T-helper 1 cell (primary cell): ENCODE measurements around the gene MGRN1.

Source experiments
- DNase-seq, 5 donors: peaks; one replicate each; pipeline ENCODE4 v3.0.0-alpha.2; 2012 to 2020
- total RNA-seq, 4 donors: gene quantifications; one replicate each; lab custom pipeline; 2026; lab: John Stamatoyannopoulos, UW

MGRN1 gene
- total RNA-seq, result 39.9 to 48.7 (median 46.3) reads per million in 4 donors

GRCh38 chr16:4624015-4624826 lies at the start of gene MGRN1:
Gene MGRN1 (plus strand): TSS chr16:4624826. CDS start chr16:4624961, 135 bp downstream.
- DNase-seq, result peak; percentile 81 to 97 (median 88)

- DNase-seq, result no peak
Measured at GRCh38 chr16:4574919-4575705, 49.5 kb upstream of the MGRN1 start.

DNA sequence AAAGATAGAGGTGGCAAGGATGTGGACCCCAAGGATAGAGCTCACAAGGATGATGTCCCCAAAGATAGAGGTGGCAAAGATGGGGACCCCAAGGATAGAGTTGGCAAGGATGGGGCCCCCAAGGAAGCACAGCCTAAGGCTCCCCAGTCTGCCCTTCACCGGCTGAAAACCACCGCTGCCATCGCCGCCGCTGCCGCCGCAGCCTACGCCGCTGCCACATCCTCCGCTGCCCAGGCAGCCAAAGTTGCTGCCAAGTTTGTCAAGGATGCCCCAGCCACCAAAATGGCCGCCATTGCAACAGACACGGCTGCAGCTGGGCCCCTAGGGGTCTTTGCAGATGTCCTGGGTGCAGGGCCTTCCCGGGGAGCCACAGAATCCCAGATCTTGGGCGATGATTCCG lies 48.6 kb upstream of the MGRN1 start:
- no peak for DNase-seq

GRCh38 chr16:4578961-4579530 lies 45.6 kb upstream of the MGRN1 start:
- DNase-seq, result no peak

DNA sequence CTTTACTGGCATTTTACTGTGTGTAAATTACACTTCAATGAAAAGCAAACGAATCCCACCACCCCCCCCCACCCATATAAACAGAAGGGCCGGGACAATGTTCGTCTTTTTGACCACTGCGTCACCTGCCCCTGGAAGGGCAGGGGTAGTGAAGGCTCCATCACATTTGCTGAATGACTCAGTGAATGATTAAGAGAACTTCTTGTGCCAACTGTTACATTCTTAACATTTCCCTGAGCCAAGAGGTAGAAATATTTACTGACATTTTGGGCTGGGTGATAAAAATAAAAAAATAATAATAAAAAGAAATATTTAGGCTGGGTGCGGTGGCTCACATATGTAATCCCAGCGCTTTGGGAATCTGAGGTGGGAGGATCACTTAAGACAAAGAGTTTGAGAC lies 44.4 kb upstream of the MGRN1 start:
- no peak for DNase-seq

- DNase-seq, result no peak
Measured at GRCh38 chr16:4583906-4584305, 40.7 kb upstream of the MGRN1 start.

- DNase-seq, result no peak
Measured at GRCh38 chr16:4586291-4586690, 38.3 kb upstream of the MGRN1 start.

DNA sequence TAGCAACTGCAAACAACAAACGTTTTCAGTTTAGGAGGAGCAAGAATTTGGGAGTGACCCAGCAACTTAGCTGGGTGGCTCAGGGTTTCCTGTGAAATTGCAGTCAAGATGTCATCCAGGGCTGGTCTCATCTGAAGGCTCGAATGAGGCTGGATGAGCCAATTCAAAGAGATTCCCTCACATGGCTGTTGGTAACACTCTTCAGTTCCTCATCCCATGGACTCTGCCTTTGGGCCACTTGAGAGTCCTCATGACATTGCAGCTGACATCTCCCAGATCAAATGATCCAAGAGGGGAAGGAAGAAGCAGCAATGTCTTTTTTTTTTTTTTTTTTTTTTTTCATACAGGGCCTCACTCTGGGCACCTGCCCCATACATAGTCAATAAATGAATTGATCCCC lies 36.2 kb upstream of the MGRN1 start:
- no peak for DNase-seq

- no peak for DNase-seq
Measured at GRCh38 chr16:4588961-4589360, 35.7 kb upstream of the MGRN1 start.

GRCh38 chr16:4591191-4591590 lies 33.4 kb upstream of the MGRN1 start:
- DNase-seq, result no peak

DNA sequence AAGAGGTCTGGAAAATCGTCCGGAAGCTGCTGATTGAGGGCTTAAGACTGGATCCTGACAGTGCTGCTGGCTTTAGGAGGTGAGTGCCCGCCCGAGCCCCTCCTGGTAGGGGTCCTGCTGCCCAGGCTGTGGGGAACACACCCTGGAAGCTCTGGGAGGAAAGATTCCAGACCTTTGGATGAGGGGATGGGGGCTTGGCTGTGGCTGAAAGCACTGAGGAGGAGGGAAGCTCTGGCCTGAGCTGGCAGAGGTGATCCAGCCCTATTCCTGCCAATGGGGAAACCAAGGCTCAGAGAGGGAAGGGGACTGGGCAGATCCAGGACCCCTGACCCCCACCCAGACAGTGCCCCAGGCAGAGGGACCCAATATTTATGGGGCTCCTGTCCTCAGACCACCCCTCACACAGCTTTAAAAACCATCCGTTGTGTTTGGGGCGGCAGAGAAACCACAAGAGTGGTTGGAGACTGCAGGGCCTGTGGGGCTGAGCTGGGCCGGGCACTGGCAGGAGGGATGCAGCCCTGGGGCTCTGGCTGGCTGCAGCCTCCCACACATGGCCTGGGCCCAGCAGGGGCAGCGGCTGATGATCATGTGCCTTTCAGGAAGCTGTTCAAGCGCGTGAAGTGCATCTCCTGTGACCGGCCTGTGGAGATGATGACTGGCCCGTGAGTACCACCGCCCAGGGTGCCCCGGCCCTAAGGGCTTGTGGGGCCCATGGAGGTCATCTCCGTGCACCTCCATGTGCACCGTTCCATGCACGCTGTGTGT lies 32.7 kb upstream of the MGRN1 start:
- no peak for DNase-seq

DNA sequence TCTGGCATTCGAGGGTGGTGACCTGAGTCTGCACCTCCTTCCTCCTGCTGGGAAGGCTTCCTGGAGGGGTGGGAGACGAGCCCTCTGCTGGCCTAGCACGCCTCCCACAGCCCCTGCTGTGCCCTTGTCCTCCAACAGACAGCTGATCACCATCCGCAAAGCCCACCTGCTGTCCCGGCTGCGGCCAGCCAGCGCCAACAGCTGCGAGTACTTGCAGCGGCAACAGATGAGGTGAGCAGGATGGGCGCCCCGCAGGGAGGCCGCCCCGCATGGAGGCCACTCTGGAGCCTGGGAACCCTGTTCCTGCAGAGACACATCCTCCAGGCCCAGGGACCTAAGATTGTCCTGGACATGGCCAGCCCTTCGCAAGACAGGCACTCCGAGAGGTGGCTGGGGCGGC lies 31.5 kb upstream of the MGRN1 start:
- DNase-seq, result no peak

- no peak for DNase-seq
Measured at GRCh38 chr16:4594433-4595410, 29.9 kb upstream of the MGRN1 start.

- no peak for DNase-seq
Measured at GRCh38 chr16:4597174-4597573, 27.5 kb upstream of the MGRN1 start.

DNA sequence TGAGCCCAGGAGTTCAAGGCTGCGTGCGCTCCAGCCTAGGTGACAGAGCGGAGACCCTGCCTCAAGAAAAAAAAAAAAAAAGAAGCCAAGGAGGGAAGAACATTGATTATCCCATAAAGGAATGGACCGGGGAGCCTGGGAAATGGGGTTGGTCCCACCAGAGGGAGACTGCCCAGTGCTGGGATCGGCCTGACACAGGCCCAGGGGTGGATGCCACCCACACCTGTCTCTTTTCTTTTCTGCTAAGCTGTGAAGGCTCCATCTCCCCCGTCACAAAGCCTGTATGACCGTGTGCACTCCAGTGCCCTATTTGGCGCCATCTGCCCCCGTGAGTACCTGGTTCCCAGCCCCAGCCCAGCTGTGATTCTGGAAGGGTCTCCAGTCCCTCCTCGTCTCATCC lies 25.6 kb upstream of the MGRN1 start:
- DNase-seq, result no peak

- DNase-seq, result no peak
Measured at GRCh38 chr16:4599545-4599944, 25.1 kb upstream of the MGRN1 start.

DNA sequence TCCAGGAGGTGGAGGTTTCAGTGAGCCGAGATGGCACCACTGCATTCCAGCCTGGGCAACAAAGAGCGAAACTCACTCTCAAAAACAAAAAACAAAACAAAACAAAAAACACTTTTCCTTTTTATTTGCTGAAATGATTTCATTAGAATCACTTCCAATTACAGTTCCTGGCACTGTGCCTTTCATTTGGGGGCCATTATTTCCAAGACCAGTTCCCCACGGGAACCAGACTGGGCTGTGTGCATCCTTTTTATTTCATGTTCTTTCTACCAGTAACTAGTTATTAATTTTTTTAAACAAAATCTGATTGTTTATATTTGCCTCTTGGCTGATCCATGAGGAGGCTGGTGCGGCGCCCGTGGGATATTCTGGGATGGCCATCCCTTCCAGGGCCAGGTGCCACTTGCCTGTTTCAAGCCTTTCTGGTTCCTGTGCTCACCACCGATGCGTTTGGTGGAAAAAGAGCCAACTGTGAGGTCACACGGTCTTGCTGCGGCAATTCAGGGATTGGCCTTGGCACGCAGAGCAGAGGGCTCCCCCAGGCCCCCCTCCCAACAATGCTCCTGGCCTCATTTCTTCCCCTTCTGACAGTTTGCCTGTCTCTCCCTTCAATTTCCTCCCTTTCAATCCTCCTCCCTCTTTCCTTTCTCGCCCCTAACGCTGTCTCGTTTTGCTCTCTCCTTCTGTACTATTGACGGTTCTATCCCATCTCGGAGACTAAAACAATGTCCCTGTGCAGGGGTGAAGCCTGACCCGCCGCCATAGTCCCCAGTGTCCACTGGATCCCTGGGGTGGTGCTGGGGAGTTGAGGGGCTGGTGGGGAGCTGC lies 23.4 kb upstream of the MGRN1 start:
- DNase-seq, result no peak

- no peak for DNase-seq
Measured at GRCh38 chr16:4601864-4602186, 22.8 kb upstream of the MGRN1 start.

GRCh38 chr16:4602331-4602730 lies 22.3 kb upstream of the MGRN1 start:
- no peak for DNase-seq

- no peak for DNase-seq
Measured at GRCh38 chr16:4603624-4604170, 20.9 kb upstream of the MGRN1 start.

DNA sequence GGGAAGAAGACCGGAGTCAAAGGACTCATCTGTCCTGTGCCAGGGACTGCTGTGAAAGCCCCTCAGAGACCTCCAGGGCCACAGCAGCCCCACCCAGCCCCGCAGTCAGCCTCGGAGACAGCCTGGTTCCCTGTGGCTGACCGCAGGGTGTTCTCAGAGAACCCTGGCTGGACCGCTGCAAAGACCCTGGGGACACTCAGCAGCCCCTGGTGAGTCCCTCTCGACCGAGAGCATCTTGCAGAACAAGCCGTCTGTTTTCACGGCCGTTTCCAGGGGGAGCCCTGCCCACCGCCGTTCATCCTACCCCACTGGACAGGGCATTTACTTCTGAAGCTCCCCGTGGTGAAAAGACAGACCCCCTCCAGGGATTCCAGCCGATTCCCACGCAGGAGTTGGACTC lies 20.2 kb upstream of the MGRN1 start:
- DNase-seq, result no peak
